NCI-H2227 (cell line): ENCODE data around the gene LAX1.
"Not testable (repeated sequence)": the region's sequence is repeated elsewhere in the genome, so short reads cannot be mapped to it uniquely, and the experiment has no call there.

Experiments used
- DNase-seq: peaks from one replicate; lab custom pipeline; 2025; ENCODE audit not compliant: unreplicated experiment; lab: John Stamatoyannopoulos, UW

The LAX1 gene

DNA sequence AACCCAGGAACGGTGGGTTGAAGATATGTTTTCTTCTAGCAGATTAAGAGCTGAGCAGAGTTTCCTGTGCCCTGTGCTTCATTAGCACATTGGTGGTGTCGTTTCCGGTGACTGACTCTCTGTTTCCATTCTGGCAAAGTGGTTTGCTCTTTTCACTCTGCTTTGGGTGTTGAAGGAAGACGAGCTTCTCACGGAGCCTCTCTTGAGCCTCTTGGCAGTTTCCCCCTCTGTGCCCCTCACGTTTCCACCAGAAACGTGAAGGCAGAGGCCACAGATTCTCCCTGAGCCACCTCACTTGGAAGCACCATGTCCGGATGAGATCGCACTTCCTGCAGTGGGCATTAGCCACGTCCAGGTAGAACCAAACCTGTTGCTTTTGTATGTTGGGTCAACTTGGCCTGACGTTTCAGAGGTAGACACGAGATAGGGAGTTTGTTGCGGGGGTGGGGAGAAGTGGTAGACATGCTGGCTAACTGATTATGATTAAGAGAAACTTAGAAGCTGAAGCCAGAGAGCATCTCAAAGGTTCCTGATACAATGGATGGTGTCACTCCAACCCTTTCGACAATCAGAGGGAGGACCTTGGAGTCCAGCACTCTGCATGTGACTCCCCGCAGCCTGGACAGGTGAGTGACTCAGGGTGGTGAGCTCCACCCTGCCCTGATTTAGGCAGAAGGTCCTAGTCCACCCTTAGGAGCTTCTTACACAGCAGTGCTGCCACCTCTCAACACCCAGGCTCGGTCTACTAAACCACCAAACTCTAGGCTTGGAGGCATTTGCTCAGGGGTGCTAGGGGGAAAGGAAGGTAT is at the start of gene LAX1:
Gene LAX1 (plus strand): TSS at position 155 of the 809 bp plus-strand sequence. CDS start 383 bp downstream, at position 538.
- DNase-seq, result no peak

DNA sequence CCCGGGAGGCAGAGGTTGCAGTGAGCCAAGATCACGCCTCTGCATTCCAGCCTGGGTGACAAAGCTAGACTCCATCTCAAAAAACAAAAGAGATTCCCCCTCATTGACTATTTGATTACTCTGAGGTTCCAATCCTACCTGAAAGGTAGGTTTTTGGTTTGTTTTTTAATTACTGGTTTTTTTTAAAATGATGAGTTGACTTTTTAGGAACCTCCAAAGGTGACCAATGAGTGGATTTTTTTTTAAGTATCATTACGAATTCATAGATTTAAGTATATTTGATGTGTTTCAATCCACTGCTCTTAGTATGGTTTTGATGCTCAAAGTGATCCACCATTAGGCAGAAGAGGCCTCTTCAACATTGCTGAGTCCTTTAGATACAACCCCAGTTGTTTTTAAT is 47.9 kb upstream of the LAX1 start:
- DNase-seq, result no peak

- DNase-seq, result no peak
These were observed 44.7 kb upstream of the LAX1 start for GRCh38 chr1:203720242-203720641.

- DNase-seq, result no peak
These were observed 42.1 kb upstream of the LAX1 start for GRCh38 chr1:203722909-203723308.

- no peak for DNase-seq
These were observed 38.5 kb upstream of the LAX1 start for GRCh38 chr1:203726417-203726867.

DNA sequence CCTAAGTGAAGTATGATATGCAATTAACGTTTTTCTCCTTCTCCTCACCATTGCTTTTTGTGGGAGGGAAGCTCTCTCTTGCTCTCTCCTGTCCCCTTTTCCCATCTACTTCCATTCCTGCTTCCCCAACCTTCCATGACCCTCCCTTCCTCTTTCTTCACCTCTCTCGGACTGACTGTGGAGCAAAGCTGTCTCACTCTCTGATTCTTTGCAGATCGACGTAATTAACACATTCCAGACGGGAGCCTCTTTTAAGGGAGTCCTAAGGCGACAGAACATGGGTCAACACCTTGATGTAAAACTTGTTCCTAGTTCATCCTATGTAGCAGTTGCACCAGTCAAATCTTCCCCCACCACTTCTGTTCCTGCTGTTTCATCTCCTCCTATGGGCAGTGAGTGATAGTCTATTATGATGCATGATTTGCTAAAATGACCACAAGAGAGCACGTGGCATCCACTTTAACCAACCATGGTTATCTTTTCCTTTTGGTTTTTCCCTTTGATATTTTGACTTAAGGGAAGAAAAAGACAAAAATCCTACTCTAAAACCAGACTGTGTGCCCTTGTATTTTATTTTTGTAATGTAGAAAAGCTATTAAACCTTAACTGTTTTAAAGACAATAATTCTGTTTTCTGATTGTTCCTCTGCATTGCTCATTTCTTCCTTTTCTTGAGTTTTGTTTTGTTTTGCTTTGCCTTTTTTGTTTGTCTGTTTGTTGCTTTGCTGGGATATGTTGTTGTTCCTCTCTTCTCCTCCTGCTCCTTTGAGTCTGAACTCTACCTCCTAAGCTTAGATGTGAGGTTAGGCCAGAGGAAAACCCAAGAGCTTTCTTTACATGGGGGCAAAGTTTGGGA is 31.7 kb upstream of the LAX1 start:
- DNase-seq, result no peak

DNA sequence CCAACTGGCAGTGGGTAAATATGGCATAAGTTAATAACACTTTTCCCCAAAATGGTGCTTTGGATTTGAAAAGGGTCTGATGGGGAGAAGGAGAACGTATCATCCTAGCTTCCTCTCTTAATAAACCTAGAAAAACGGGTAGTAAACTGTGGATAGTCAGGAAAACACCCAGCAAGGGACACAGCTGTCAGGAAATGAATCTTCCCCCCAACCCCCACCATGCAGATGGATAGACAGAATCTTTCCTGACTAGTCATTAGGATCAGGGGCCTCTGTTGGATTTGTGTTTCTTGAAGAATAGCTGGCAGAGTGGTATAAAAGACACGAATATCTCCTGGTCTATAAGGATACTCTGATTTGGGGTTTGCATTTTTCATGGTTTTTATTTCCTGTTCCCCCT is 22.5 kb upstream of the LAX1 start:
- no peak for DNase-seq

GRCh38 chr1:203743091-203743571 is 21.9 kb upstream of the LAX1 start:
- no peak for DNase-seq

- DNase-seq, result no peak
These were observed 20.7 kb upstream of the LAX1 start for GRCh38 chr1:203744075-203744972.

DNA sequence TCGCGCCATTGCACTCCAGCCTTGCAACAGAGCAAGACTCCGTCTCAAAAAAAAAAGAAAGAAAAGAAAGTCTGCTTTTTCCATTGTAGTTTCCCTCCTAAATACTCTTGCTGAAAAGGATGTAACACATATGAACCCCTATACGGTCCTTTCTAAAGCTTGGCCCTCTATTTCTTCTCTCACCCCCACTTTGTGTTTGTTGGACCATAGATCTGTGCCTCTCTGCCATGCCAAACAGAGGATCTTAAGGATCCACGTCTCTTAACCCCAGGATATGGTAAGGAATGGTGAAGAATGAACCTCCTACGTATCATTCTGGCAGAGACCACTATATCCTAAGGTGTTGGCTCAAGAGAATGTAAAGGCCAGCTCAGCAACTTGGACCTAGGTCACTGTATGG is 18.7 kb upstream of the LAX1 start:
- DNase-seq, result no peak

DNA sequence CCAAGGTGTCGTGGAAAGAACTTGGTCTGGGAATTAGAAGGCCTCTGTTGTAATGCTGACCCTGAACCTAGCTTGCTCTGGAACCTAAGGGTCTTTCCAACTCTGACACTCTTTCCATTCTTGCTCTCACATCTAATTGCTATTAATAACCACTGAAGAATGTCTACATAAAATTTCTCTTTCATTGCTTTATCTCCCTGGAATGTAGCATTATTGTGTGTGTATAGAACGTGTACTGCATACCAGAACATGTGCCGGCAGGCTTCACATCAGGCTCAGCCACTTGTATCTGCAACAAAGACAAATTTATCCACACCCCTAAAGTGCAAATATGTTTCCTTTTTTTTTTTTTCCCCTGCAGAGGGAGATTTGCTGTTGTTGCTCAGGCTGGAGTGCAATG is 13.9 kb upstream of the LAX1 start:
- DNase-seq, result no peak

- DNase-seq, result not testable (repeated sequence)
These were observed 13.2 kb upstream of the LAX1 start for GRCh38 chr1:203751618-203752361.

- DNase-seq, result no peak
These were observed 10.5 kb upstream of the LAX1 start for GRCh38 chr1:203754455-203754864.

GRCh38 chr1:203756036-203756435 is 8.9 kb upstream of the LAX1 start:
- no peak for DNase-seq

DNA sequence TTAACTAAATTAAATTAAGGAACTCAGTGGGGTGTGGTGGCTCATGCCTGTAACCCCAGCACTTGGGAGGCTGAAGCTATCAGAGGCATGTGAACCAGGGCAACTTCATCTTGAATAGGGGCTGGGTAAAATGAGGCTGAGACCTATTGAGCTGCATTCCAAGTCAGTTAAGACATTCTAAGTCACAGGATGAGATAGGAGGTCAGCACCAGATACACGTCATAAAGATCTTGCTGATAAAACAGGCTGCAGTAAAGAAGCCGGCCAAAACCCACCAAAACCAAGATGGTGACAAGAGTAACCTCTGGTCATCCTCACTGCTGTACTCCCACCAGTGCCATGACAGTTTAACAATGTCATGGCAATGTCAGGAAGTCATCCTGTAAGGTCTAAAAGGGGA is 6.2 kb upstream of the LAX1 start:
- DNase-seq, result not testable (repeated sequence)

GRCh38 chr1:203760506-203760905 is 4.5 kb upstream of the LAX1 start:
- no peak for DNase-seq

DNA sequence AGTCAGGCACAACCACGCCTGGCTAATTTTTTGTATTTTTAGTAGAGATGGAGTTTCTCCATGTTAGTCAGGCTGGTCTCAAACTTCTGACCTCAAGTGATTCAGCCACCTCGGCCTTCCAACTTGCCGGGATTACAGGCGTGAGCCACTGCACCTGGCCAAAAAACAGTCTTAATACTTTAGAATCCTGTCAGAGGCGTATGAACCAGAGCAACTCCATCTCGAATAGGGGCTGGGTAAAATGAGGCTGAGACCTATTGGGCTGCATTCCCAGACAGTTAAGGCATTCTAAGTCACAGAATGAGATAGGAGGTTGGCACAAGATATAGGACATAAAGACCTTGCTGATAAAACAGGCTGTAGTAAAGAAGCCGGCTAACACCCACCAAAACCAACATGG is 3.0 kb upstream of the LAX1 start:
- not testable (repeated sequence) for DNase-seq

- DNase-seq, result no peak
These were observed 1.5 kb upstream of the LAX1 start for GRCh38 chr1:203763505-203763904.

DNA sequence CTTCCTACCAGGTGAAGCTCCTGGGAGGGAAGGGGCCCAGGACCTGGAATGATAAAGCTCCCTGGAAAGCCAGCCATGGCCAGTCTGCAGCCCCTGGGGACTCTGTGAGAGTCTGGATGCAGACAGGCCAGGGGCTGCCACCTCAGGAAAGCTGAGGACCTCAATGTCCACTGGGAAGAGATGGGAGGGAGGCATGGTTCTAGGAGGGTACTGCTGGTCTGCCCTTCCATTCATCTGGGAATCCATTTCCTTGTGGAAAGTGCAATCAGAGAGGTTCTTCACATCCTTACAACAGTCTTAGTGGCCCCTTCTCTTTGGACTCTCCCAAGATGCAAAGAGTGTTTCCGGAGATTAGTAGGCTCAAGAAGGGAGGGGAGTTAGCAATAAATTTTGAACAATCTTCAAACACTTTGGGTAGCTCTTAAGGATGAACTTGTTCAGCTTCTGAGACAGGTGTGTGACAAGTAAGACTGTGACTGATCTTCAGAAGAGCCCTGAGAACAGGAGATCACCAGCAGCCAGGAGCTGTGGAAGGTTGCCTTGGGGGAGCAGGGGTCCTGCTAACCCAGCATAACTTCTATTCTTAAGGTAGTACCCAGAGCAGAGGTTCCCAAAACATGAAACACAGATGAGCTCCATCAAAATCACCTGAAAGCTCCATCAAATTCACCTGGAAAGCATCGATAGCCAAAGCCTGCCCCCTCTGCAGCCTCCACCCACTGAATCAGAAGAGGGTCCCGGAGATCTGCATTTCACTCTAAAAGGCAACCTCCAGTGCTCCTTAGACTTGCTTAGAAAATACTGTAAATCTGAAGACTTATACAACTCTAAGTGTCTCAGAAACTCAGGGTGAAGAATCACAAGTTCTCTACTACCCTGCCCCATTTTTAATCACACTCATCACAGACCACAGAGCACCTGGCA is 616 bp upstream of the LAX1 start:
- DNase-seq, result no peak
